Smooth muscle cell (in vitro differentiated cells): Measurements from ENCODE around the gene AFG3L2. TPM values are rescaled to one million over a fixed set of nuclear protein-coding genes. Genes with fewer than 3 reads are reported as not detected.
"Not testable (repeated sequence)": the region's sequence is repeated elsewhere in the genome, so short reads cannot be mapped to it uniquely, and the experiment has no call there.

Source experiments
- DNase-seq: peaks from one replicate; lab custom pipeline; 2025; ENCODE audit not compliant: unreplicated experiment; lab: John Stamatoyannopoulos, UW
- H2AFZ ChIP-seq: fragments of 200-600 bp; sonication (generic); 2 replicates; pipeline ENCODE4 v1.6.0; 2016; ENCODE audit warnings: antibody characterized with exemption, low read depth, mild to moderate bottlenecking
- H3F3A ChIP-seq: fragments of 200-600 bp; sonication (generic); 2 replicates; pipeline ENCODE4 v1.6.0; 2017; ENCODE audit warnings: antibody characterized with exemption, low read depth
- H3K27ac ChIP-seq: fragments of 200-600 bp; sonication (generic); 2 replicates; pipeline ENCODE4 v1.5.1; 2016; ENCODE audit warnings: low read depth, mild to moderate bottlenecking
- H3K27me3 ChIP-seq: fragments of 200-600 bp; sonication (generic); 2 replicates; pipeline ENCODE4 v1.6.1; 2016; ENCODE audit warnings: low read depth, mild to moderate bottlenecking
- H3K36me3 ChIP-seq: fragments of 200-600 bp; sonication (generic); 2 replicates; pipeline ENCODE4 v1.5.1; 2016; ENCODE audit warnings: low read depth
- H3K4me1 ChIP-seq: fragments of 200-600 bp; sonication (generic); 2 replicates; pipeline ENCODE4 v1.5.1; 2016; ENCODE audit warnings: low read depth
- H3K4me2 ChIP-seq: fragments of 200-600 bp; sonication (generic); 2 replicates; pipeline ENCODE4 v1.6.0; 2016; ENCODE audit warnings: mild to moderate bottlenecking
- H3K4me3 ChIP-seq: fragments of 200-600 bp; sonication (generic); 2 replicates; pipeline ENCODE4 v1.5.1; 2016; ENCODE audit warnings: mild to moderate bottlenecking
- H3K79me2 ChIP-seq: fragments of 200-600 bp; sonication (generic); 2 replicates; pipeline ENCODE4 v1.6.0; 2016; ENCODE audit warnings: low read depth, mild to moderate bottlenecking
- H3K9ac ChIP-seq: fragments of 200-600 bp; sonication (generic); 2 replicates; pipeline ENCODE4 v1.6.0; 2016; ENCODE audit warnings: low read depth
- H3K9me3 ChIP-seq: fragments of 200-600 bp; sonication (generic); replicated peaks from 2 replicates; pipeline ENCODE4 v1.5.1; 2016; ENCODE audit warnings: low read depth
- H4K20me1 ChIP-seq: fragments of 200-600 bp; sonication (generic); 2 replicates; pipeline ENCODE4 v1.6.0; 2016; ENCODE audit warnings: low read depth
- WGBS: methylation state at CpG from one replicate; pipeline ENCODE4 v1.1.7; 2016; ENCODE audit warnings: low lambda C conversion rate; 5-methylcytosine and 5-hydroxymethylcytosine counted together
- polyA plus RNA-seq: library from polyadenylated mRNA; unstranded; fragments of >200 nt; fragmentation: Nextera tagmentation; extraction: Ambion mirVana; gene quantifications from 2 replicates; pipeline ENCODE4 v1.2.1, GENCODE V29; 2016
- total RNA-seq: library from RNA; depleted of rRNA; stranded (reverse); fragments of >200 nt; gene quantifications from 2 replicates; pipeline ENCODE4 v1.2.3, GENCODE V29; 2014
- TF ChIP-seq, protein P1 (sequence below): fragments of 200-600 bp; sonication (generic); IDR thresholded peaks from 2 replicates; pipeline ENCODE4 v1.5.1; 2017; ENCODE audit warnings: borderline replicate concordance, mild to moderate bottlenecking, antibody characterized with exemption; ENCODE audit not compliant: insufficient read depth, poor library complexity, severe bottlenecking

AFG3L2 gene
- total and polyA plus RNA-seq, 2 experiments from 2014 or later: 21.6 to 24.3 TPM

DNA sequence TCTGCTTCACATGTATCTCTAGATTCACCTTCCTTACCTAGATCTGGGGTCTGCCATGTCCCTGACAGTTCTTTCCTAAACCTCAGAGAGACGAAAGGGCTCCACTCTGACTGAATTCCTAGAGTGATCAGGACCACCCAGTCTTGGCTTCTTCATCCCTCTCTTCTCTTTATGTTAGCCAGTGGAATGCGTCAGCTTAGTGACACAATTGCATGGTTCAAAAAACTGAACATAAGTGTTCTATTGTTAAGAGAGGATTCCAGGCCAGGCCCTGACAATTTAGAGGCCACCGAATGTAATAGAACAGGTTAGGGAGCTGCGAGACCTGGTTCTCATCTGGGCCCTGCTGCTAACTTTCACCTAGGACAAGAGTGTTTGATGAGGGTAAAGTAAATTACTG, 40.7 kb upstream of the AFG3L2 start:
- H4K20me1 ChIP-seq: no peaks in the 10 kb centered on the region
- TF ChIP-seq, protein P1, sequence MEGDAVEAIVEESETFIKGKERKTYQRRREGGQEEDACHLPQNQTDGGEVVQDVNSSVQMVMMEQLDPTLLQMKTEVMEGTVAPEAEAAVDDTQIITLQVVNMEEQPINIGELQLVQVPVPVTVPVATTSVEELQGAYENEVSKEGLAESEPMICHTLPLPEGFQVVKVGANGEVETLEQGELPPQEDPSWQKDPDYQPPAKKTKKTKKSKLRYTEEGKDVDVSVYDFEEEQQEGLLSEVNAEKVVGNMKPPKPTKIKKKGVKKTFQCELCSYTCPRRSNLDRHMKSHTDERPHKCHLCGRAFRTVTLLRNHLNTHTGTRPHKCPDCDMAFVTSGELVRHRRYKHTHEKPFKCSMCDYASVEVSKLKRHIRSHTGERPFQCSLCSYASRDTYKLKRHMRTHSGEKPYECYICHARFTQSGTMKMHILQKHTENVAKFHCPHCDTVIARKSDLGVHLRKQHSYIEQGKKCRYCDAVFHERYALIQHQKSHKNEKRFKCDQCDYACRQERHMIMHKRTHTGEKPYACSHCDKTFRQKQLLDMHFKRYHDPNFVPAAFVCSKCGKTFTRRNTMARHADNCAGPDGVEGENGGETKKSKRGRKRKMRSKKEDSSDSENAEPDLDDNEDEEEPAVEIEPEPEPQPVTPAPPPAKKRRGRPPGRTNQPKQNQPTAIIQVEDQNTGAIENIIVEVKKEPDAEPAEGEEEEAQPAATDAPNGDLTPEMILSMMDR: no peak
- H3K79me2 ChIP-seq: peaks cover 4% of the 10 kb centered on the region

DNA sequence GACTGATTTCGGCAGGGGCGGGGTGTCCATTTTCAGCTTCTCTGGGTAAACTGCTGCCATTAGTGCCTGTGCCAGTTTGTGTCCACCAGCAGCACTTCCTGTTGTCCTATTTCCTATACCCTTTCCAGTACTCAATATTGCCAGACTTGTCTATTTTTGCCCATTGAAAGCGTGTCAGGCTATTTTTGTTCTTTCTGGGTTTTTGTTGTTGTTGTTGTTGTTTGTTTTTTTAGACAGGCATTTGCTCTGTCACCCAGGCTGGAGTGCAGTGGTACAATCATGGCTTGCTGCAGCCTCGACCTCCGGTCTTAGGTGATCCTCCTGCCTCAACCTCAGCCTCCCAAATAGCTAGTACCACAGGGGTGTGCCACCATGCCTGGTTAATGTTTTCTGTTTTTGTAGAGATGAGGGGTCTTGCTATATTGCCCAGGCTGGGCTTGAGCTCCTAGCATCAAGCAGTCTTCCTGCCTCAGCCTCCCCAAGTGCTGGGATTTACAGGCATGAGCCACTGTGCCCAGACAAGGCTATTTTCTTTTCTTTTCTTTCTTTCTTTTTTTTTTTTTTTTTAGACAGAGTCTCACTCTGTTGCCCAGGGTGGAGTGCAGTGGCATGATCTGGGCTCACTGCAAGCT, 39.2 kb upstream of the AFG3L2 start:
- Histone ChIP-seq H4K20me1 (no peaks in the 10 kb centered on the region), H3K4me2 (peak overlapping the region; percentile 66), H3K9ac (no peak overlapping the region), H3K36me3 (no peaks in the 10 kb centered on the region), H3K9me3 (no peaks in the 10 kb centered on the region), H3K79me2 (peaks cover 7% of the 10 kb centered on the region), H3K4me1 (peaks cover 10% of the 10 kb centered on the region), H3F3A (no peaks in the 10 kb centered on the region), H3K27me3 (no peaks in the 10 kb centered on the region), H3K4me3 (no peak overlapping the region), H2AFZ (peak overlapping the region; percentile 8), H3K27ac (peak overlapping the region; percentile 29)
- TF ChIP-seq, protein P1: no peak
- no peak for DNase-seq
- WGBS: 91% methylated on average over 5 of the region's 5 CpGs

More for the DNA sequence above, 40.7 kb upstream of the AFG3L2 start:
- Histone ChIP-seq H3K9me3 (no peaks in the 10 kb centered on the region), H3K9ac (no peak overlapping the region), H3F3A (no peaks in the 10 kb centered on the region), H3K4me1 (peaks cover 15% of the 10 kb centered on the region), H3K27ac (no peak overlapping the region), H3K4me3 (no peak overlapping the region), H3K4me2 (no peak overlapping the region), H3K27me3 (no peaks in the 10 kb centered on the region), H2AFZ (no peak overlapping the region), H3K36me3 (no peaks in the 10 kb centered on the region)
- 75% methylated on average over 4 of the region's 4 CpGs for WGBS
- no peak for DNase-seq

DNA sequence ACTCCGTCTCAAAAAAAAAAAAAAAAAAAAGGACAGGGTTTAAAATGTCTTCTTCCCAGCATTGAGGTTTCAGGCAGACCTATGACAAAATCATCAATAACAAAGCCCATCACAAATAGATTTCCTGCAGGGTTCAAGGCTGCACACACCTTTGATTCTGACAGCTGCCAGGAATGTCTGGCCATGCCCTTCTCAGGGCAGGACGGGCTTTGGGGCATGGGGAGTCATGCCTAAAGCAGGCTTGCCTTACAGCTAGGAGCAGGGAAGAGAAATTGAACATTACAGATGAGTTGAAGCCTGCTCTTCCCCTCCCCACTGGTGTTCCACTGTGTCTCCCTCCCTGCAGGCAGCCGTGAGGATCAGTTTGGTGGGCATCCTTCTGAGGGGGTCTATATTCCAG, 34.4 kb upstream of the AFG3L2 start:
- peaks cover 6% of the 10 kb centered on the region for H3K4me1 ChIP-seq
- H3K79me2 ChIP-seq: peaks cover 11% of the 10 kb centered on the region
- no peak overlapping the region for H3K4me3 ChIP-seq
- no peak overlapping the region for H2AFZ ChIP-seq
- DNase-seq: no peak
- H3K4me2 ChIP-seq: no peak overlapping the region
- no peaks in the 10 kb centered on the region for H3K9me3 ChIP-seq
- H3K9ac ChIP-seq: no peak overlapping the region
- no peak overlapping the region for H3K27ac ChIP-seq
- H4K20me1 ChIP-seq: no peaks in the 10 kb centered on the region
- no peaks in the 10 kb centered on the region for H3K36me3 ChIP-seq
- TF ChIP-seq, protein P1: no peak
- H3K27me3 ChIP-seq: no peaks in the 10 kb centered on the region
- 96% methylated on average over 2 of the region's 3 CpGs for WGBS
- H3F3A ChIP-seq: no peaks in the 10 kb centered on the region

DNA sequence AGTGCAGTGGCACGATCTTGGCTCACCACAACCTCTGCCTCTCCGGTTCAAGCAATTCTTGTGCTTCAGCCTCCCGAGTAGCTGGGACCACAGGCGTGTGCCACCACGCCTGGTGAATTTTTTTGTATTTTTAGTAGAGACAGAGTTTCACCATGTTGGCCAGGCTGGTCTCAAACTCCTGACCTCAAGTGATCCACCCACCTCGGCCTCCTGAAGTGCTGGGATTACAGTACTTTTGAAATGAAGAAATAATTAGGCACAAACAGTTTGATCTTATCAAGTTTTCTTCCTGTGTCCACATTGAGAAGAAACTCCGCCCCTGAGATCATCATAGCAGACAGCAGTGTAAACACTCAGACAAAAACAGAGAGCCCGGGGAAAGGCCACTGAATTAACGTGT, 33.7 kb upstream of the AFG3L2 start:
- not testable (repeated sequence) for H3K9ac ChIP-seq, H3K36me3 ChIP-seq, H3K9me3 ChIP-seq, H3F3A ChIP-seq, H3K27me3 ChIP-seq, DNase-seq, H3K27ac ChIP-seq, H3K4me1 ChIP-seq, H4K20me1 ChIP-seq, H3K4me2 ChIP-seq, H2AFZ ChIP-seq, H3K4me3 ChIP-seq
- WGBS: 84% methylated on average over 9 of the region's 9 CpGs
- peaks cover 11% of the 10 kb centered on the region for H3K79me2 ChIP-seq
